CD4-positive, alpha-beta T cell (primary cell): ENCODE data around the gene TEX13B. TPM values are rescaled to one million over a fixed set of nuclear protein-coding genes. Genes with fewer than 3 reads are reported as not detected.

ENCODE experiments used
- ATAC-seq: fragments of 200-7000 bp; cut with Tn5 transposase; one replicate; pipeline ENCODE4 v1.10.0; 2022; ENCODE audit warnings: mild to moderate bottlenecking; ENCODE audit not compliant: poor library complexity
- CTCF ChIA-PET: fragments of 350-600 bp; sonication (Branson Sonifier 250); formaldehyde crosslinking; loops from one replicate; lab custom pipeline; 2021; ENCODE audit warnings: antibody characterized with exemption, inconsistent platforms; lab: Charles Lee
- POLR2A ChIA-PET: fragments of 350-600 bp; sonication (Branson Sonifier 250); formaldehyde crosslinking; loops from one replicate; lab custom pipeline; 2021; ENCODE audit warnings: antibody characterized with exemption, inconsistent platforms; lab: Charles Lee
- DNase-seq, 14 experiments: peaks; one replicate each; pipeline ENCODE4 v3.0.0-alpha.2; 2013 to 2020; ENCODE audit warnings: mixed read lengths in 2 of 14
- H3K27ac ChIP-seq, 2 donors: one replicate each; pipeline versions ENCODE4 v1.5.1 to v1.7.0; 2013; ENCODE audit warnings: low read length in 2 of 2, low read depth in 1 of 2, mild to moderate bottlenecking in 1 of 2
- H3K27me3 ChIP-seq, 2 experiments: 1 replicate in 1 of 2; 2 replicates in 1 of 2; pipeline versions ENCODE4 v1.6.1 to v1.7.0; 2013; ENCODE audit warnings: low read length in 2 of 2, control low read depth in 1 of 2, mild to moderate bottlenecking in 1 of 2, moderate library complexity in 1 of 2; ENCODE audit not compliant: insufficient read depth in 2 of 2, control insufficient read depth in 1 of 2
- H3K36me3 ChIP-seq: one replicate; pipeline ENCODE4 v1.6.1; 2013; ENCODE audit warnings: low read length, control low read depth; ENCODE audit not compliant: insufficient read depth
- H3K4me1 ChIP-seq: one replicate; pipeline ENCODE4 v1.6.1; 2013; ENCODE audit warnings: low read length, control low read depth; ENCODE audit not compliant: insufficient read depth
- H3K4me3 ChIP-seq: one replicate; pipeline ENCODE4 v1.5.1; 2013; ENCODE audit warnings: mild to moderate bottlenecking, low read length, moderate library complexity
- H3K9me3 ChIP-seq, 2 experiments: 1 replicate in 1 of 2; 2 replicates in 1 of 2; pipeline versions ENCODE4 v1.6.1 to v1.7.0; 2013; ENCODE audit warnings: low read length in 2 of 2, mild to moderate bottlenecking in 2 of 2, control low read depth in 1 of 2, moderate library complexity in 1 of 2; ENCODE audit not compliant: control insufficient read depth in 1 of 2, insufficient read depth in 1 of 2
- H3K27ac Mint-ChIP-seq: one replicate; pipeline ENCODE4 v1.8.0; 2020; ENCODE audit warnings: mixed read lengths
- H3K27me3 Mint-ChIP-seq: one replicate; pipeline ENCODE4 v1.8.0; 2021; ENCODE audit warnings: mixed read lengths
- H3K36me3 Mint-ChIP-seq: one replicate; pipeline ENCODE4 v1.8.0; 2021; ENCODE audit warnings: low read depth, mixed read lengths
- H3K4me1 Mint-ChIP-seq: one replicate; pipeline ENCODE4 v1.8.0; 2021; ENCODE audit warnings: low read depth, mixed read lengths
- H3K4me3 Mint-ChIP-seq: one replicate; pipeline ENCODE4 v1.8.0; 2020; ENCODE audit warnings: mild to moderate bottlenecking, mixed read lengths
- H3K9me3 Mint-ChIP-seq: one replicate; pipeline ENCODE4 v1.8.0; 2020; ENCODE audit warnings: mixed read lengths
- CTCF ChIP-seq: fragments of 200-600 bp; IDR thresholded peaks from one replicate; pipeline ENCODE4 v1.8.0; 2022; ENCODE audit warnings: antibody characterized with exemption, mild to moderate bottlenecking
- intact Hi-C, 2 experiments: fragments of 100-400 bp; cut with DNase I in 1 of 2; cut with micrococcal nuclease in 1 of 2; formaldehyde crosslinking; loops; one replicate each; pipeline versions ENCODE4 v1.15.1 to v1.9.0; 2023 to 2025; cut with DNase I, micrococcal nuclease
- total RNA-seq, 174 experiments: library from RNA in 2 of 174; stranded (reverse) in 2 of 174; gene quantifications; one replicate each; pipeline ENCODE4 v1.2.3 and lab custom pipeline; 2021 to 2026

Gene TEX13B
- total RNA-seq, 2 experiments from 2014 or later: not detected

- intact Hi-C loops: no loop called here
- no peak for TF ChIP-seq CTCF
- ATAC-seq: no peak
- Mint-ChIP-seq H3K36me3 (no peaks in the 10 kb centered on the region), H3K9me3 (no peaks in the 10 kb centered on the region), H3K27me3 (no peaks in the 10 kb centered on the region), H3K4me1 (peaks cover 2% of the 10 kb centered on the region), H3K27ac (no peak overlapping the region), H3K4me3 (no peak overlapping the region)
- ChIA-PET CTCF (no interaction called here), POLR2A (no interaction called here)
- no peak overlapping the region for H3K4me3 ChIP-seq
- no peak overlapping the region for H3K27ac ChIP-seq
- no peaks in the 10 kb centered on the region for H3K9me3 ChIP-seq
- H3K27me3 ChIP-seq: no peaks in the 10 kb centered on the region
- no peaks in the 10 kb centered on the region for H3K4me1 ChIP-seq
- no peak for DNase-seq
- no peaks in the 10 kb centered on the region for H3K36me3 ChIP-seq
These were observed 2.9 kb upstream of the TEX13B start for GRCh38 chrX:107985033-107985432.

- DNase-seq (no peak), ATAC-seq (no peak)
- Histone ChIP-seq H3K9me3 (no peaks in the 10 kb centered on the region), H3K27me3 (no peaks in the 10 kb centered on the region), H3K4me1 (no peaks in the 10 kb centered on the region), H3K4me3 (no peak overlapping the region), H3K27ac (no peak overlapping the region), H3K36me3 (no peaks in the 10 kb centered on the region)
- ChIA-PET CTCF (no interaction called here), POLR2A (no interaction called here)
- Mint-ChIP-seq H3K36me3 (no peaks in the 10 kb centered on the region), H3K4me3 (no peak overlapping the region), H3K9me3 (no peaks in the 10 kb centered on the region), H3K27ac (no peak overlapping the region), H3K27me3 (no peaks in the 10 kb centered on the region), H3K4me1 (peaks cover 9% of the 10 kb centered on the region)
- no peak for TF ChIP-seq CTCF
- intact Hi-C loops: no loop called here
These were observed 2.6 kb downstream of the TEX13B start for GRCh38 chrX:107979534-107979933.

- Mint-ChIP-seq H3K27me3 (no peaks in the 10 kb centered on the region), H3K9me3 (no peaks in the 10 kb centered on the region), H3K4me3 (no peak overlapping the region), H3K27ac (no peak overlapping the region), H3K36me3 (no peaks in the 10 kb centered on the region), H3K4me1 (peaks cover 9% of the 10 kb centered on the region)
- H3K4me1 ChIP-seq: no peaks in the 10 kb centered on the region
- ATAC-seq: no peak
- POLR2A ChIA-PET: no interaction called here
- no peaks in the 10 kb centered on the region for H3K36me3 ChIP-seq
- intact Hi-C loops: no loop called here
- H3K27me3 ChIP-seq: no peaks in the 10 kb centered on the region
- TF ChIP-seq CTCF: peak; percentile 28
- H3K9me3 ChIP-seq: no peaks in the 10 kb centered on the region
- no peak overlapping the region for H3K27ac ChIP-seq
- DNase-seq: peak in 3 of 14 experiments; percentile 16 to 29 (median 25)
- no peak overlapping the region for H3K4me3 ChIP-seq
- CTCF ChIA-PET: no interaction called here
These were observed 3.4 kb downstream of the TEX13B start for GRCh38 chrX:107978707-107979307.
